Activated naive CD8-positive, alpha-beta T cell (primary cell): Measurements from ENCODE around the gene TMUB2.

Experiments used
- H3K27ac Mint-ChIP-seq: one replicate; pipeline ENCODE4 v1.8.0; 2021; ENCODE audit warnings: mixed read lengths
- H3K27me3 Mint-ChIP-seq: one replicate; pipeline ENCODE4 v1.8.0; 2021; ENCODE audit warnings: mixed read lengths
- H3K36me3 Mint-ChIP-seq: one replicate; pipeline ENCODE4 v1.8.0; 2021; ENCODE audit warnings: mixed read lengths
- H3K4me1 Mint-ChIP-seq: one replicate; pipeline ENCODE4 v1.8.0; 2021; ENCODE audit warnings: low read depth, mixed read lengths
- H3K4me3 Mint-ChIP-seq: one replicate; pipeline ENCODE4 v1.8.0; 2021; ENCODE audit warnings: mild to moderate bottlenecking, mixed read lengths
- H3K9me3 Mint-ChIP-seq: one replicate; pipeline ENCODE4 v1.8.0; 2021; ENCODE audit warnings: low read depth, mixed read lengths

The TMUB2 gene

DNA sequence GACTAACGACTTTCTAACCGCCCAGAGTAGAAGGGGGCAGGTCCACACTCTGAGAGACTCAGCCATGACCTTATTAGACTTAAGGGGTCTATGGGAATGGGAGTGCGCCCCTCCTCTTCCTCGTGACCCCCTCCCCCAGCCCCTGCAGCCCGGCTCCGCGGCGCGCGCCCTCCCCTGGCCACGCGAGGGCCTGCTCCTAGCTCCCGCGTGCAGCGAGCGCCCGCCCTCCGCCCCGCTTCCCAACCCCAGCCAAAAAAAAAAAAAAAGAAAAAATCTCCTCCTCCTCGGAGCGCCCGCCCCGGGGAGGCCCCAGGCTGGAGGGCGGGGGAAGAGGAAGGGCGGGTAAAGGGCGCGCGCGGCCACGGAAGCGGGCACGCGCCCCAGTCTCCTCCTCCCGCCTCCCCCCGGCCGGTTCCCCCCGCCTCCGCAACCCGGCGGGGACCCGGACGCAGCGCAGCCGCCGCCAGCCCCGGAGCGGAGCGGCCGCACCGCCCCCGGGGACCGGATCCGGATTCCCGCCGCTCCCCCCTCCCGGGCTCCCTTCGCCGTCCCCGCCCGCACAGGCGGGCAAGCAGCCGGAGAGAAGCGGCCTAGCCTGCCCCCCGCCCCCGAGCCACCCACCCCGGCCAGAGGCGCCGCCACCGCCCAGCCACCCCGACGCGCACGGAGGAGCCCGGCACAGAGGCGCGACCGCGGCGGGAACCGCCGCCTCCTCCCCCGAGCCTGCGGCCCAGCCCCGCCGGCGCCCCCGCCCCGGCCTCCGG is 31.8 kb downstream of the TMUB2 start:
- Mint-ChIP-seq H3K36me3 (peaks cover 14% of the 10 kb centered on the region), H3K4me1 (peaks cover 48% of the 10 kb centered on the region), H3K4me3 (peak overlapping the region; percentile 94), H3K27me3 (no peaks in the 10 kb centered on the region), H3K27ac (peak overlapping the region; percentile 99), H3K9me3 (no peaks in the 10 kb centered on the region)

DNA sequence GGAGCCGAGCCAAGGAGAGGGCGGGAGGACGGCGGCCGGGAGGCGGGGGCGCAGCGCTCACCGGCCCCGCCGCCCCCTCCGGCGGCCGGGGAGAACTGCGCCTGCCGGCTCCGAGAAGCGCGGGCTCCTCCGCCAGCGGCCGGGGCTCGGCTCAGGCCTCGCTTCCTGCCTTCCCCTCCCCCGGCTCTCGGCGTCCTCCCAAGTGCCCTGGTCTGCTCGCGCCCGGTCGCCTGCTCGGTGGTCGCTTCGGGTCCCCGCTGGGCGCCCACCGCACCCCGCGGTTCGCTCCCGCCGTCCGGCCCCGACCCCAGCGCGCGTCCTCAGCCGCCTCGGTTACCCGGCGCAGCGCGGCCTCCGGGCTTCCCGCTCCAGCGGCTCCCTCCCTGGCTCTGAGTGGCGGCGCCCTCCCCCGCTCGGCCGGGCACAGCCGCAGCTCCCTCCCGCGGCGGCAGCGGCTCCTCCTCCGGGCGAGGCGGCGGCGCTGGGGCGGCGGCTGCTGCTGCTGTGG is 32.4 kb downstream of the TMUB2 start:
- Mint-ChIP-seq H3K36me3 (peaks cover 14% of the 10 kb centered on the region), H3K4me1 (peaks cover 42% of the 10 kb centered on the region), H3K27me3 (no peaks in the 10 kb centered on the region), H3K9me3 (no peaks in the 10 kb centered on the region), H3K4me3 (no peak overlapping the region), H3K27ac (no peak overlapping the region)

GRCh38 chr17:44219616-44220212 is 32.9 kb downstream of the TMUB2 start, which contains the start of gene UBTF:
TSS of gene UBTF (minus strand) at chr17:44219675. CDS start at chr17:44218229, 1,446 bp downstream.
- Mint-ChIP-seq H3K4me3 (peak within 1 kb of the TSS; percentile 94), H3K36me3 (peaks cover 13% of the 10 kb centered on the region), H3K9me3 (no peaks in the 10 kb centered on the region), H3K4me1 (peaks cover 36% of the 10 kb centered on the region), H3K27me3 (no peaks in the 10 kb centered on the region), H3K27ac (peak within 1 kb of the TSS; percentile 94)

- Mint-ChIP-seq H3K27ac (peak overlapping the region; percentile 94), H3K4me1 (peaks cover 29% of the 10 kb centered on the region), H3K9me3 (no peaks in the 10 kb centered on the region)
Observed at GRCh38 chr17:44220213-44221083, 33.7 kb downstream of the TMUB2 start.

DNA sequence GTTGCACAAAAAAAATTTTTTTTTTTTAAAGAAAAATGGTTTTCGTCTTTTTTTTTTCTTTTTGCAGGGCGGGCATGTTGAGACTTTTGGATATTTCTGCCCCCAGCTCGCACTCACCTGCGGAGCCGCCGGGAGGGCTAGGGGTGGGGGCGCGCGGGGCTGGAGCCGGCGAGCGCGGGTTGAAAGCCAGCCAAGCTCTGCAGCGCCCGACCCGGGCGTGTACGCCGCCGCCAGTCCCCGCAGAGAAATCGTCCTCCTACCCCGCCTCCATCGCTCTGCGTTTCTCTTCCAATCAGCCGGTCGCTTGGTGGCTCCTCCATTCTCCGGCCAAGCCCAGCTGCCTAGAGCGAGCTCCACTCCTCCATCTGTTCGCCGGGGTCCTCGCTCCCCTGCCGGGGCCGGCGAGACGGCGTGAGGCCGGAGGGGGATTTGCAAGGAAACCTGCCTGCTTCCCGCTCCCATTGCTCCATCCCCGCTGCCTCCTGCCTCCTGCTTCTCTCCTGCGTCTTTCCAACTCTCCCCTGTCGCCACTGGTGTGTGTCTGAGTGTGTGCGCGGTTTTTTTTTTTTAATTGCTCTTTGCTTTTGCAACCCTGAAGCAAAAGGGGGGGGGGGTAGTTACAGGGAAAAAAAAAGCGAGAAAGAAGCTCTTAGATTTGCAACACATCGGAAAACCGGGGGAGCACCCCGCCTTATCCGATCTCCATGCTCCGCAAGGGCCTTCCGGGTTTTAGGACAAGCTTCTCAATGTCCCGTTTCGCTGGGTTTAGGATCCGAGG is 34.5 kb downstream of the TMUB2 start:
- H3K9me3 Mint-ChIP-seq, result no peaks in the 10 kb centered on the region
- H3K36me3 Mint-ChIP-seq, result peaks cover 3% of the 10 kb centered on the region
- no peaks in the 10 kb centered on the region for H3K27me3 Mint-ChIP-seq
- peak overlapping the region; percentile 93 for H3K4me3 Mint-ChIP-seq
- peak overlapping the region; percentile 93 for H3K27ac Mint-ChIP-seq
- H3K4me1 Mint-ChIP-seq, result peaks cover 21% of the 10 kb centered on the region

More at GRCh38 chr17:44220213-44221083, 33.7 kb downstream of the TMUB2 start:
- peak overlapping the region; percentile 93 for H3K4me3 Mint-ChIP-seq
- H3K36me3 Mint-ChIP-seq, result peaks cover 7% of the 10 kb centered on the region
- no peaks in the 10 kb centered on the region for H3K27me3 Mint-ChIP-seq

DNA sequence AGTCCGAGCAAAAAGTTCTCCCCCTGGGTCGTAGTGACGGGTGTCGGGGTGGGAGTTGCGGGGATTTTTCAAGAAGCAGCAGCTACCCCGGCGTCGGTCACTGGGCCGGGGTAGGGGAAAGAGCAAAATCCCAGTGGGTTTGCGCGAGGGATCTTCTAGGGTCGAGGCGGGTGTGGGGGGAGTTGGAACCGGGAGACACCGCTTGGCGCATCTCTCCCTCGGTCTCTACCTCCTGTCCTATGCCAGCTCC is 35.0 kb downstream of the TMUB2 start:
- peaks cover 16% of the 10 kb centered on the region for H3K4me1 Mint-ChIP-seq

DNA sequence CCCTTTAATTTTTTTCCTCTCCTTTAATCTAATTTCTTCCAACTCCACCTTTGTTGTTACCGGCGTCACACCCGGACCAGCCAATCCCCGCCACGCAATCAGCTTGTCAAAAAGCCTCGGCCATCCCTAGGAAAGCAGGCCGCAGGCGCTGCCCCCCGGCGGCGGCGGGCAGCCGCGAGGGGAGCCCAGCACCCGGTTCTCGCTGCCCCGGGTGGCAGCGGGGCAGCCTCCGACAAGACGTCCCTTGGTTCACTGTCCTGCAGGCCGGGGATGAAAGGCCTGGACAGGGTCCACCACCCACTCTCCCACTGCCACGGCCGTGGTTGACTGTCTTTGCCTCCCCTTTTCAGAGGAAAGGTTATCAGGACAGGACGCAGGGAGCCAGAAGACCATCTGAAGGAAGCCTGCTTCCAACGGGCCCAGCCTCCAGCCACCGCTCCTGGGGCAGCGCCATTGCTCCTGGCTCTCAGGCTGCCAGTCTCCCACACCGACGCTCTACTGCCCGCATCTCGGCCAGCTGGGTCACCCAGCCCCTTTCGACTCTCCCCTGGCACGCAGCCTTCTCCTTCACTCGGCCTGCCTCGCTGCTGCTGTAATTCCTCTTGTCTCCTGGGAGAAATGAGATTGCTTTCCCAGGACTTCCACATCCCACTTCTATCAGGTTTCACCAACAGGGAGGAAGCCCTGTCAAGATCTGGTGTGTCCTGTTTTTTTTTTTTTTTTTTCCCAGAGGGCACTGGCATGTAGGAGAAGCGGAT is 35.5 kb downstream of the TMUB2 start:
- H3K36me3 Mint-ChIP-seq, result no peaks in the 10 kb centered on the region
- no peaks in the 10 kb centered on the region for H3K9me3 Mint-ChIP-seq
- no peaks in the 10 kb centered on the region for H3K27me3 Mint-ChIP-seq
- peak overlapping the region; percentile 93 for H3K27ac Mint-ChIP-seq
- peak overlapping the region; percentile 93 for H3K4me3 Mint-ChIP-seq
- H3K4me1 Mint-ChIP-seq, result peaks cover 13% of the 10 kb centered on the region

More for the DNA sequence above, 35.0 kb downstream of the TMUB2 start:
- Mint-ChIP-seq H3K27ac (peak overlapping the region; percentile 93), H3K9me3 (no peaks in the 10 kb centered on the region), H3K36me3 (peaks cover under 1% of the 10 kb centered on the region), H3K27me3 (no peaks in the 10 kb centered on the region), H3K4me3 (peak overlapping the region; percentile 93)

GRCh38 chr17:44223541-44224071 is 36.8 kb downstream of the TMUB2 start:
- Mint-ChIP-seq H3K27ac (peak overlapping the region; percentile 50), H3K4me1 (peaks cover 11% of the 10 kb centered on the region), H3K9me3 (no peaks in the 10 kb centered on the region), H3K4me3 (no peak overlapping the region), H3K36me3 (no peaks in the 10 kb centered on the region), H3K27me3 (no peaks in the 10 kb centered on the region)

DNA sequence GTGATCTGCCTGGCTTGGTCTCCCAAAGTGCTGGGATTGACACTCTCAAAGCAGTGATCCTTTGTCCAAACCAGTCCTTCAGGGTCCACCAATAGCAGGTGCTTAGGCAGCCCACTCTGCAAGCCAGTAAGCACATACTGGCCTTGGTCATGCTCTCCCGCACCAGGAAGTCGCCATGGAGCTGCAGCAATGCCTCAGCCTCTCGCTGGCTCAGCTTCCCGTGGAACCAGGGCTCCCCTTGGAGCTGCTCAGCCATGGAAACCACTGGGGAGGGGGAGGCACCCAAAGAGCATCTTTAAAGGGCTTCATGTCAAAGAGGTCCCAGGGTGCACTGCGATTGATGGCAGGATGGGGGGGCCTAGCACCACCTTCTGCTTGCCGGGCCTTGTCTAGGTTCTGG is 42.3 kb downstream of the TMUB2 start:
- Mint-ChIP-seq H3K36me3 (no peaks in the 10 kb centered on the region), H3K27ac (no peak overlapping the region), H3K4me3 (no peak overlapping the region), H3K9me3 (no peaks in the 10 kb centered on the region), H3K27me3 (no peaks in the 10 kb centered on the region), H3K4me1 (no peaks in the 10 kb centered on the region)

GRCh38 chr17:44230140-44230539 is 43.4 kb downstream of the TMUB2 start:
- Mint-ChIP-seq H3K27me3 (no peaks in the 10 kb centered on the region), H3K36me3 (no peaks in the 10 kb centered on the region), H3K4me1 (peaks cover 3% of the 10 kb centered on the region), H3K9me3 (no peaks in the 10 kb centered on the region), H3K4me3 (no peak overlapping the region), H3K27ac (no peak overlapping the region)

GRCh38 chr17:44232061-44232460 is 45.3 kb downstream of the TMUB2 start:
- no peak overlapping the region for H3K4me3 Mint-ChIP-seq
- no peaks in the 10 kb centered on the region for H3K36me3 Mint-ChIP-seq
- no peaks in the 10 kb centered on the region for H3K9me3 Mint-ChIP-seq
- H3K27ac Mint-ChIP-seq, result no peak overlapping the region
- H3K4me1 Mint-ChIP-seq, result peaks cover 6% of the 10 kb centered on the region
- no peaks in the 10 kb centered on the region for H3K27me3 Mint-ChIP-seq

GRCh38 chr17:44233582-44233981 is 46.8 kb downstream of the TMUB2 start:
- Mint-ChIP-seq H3K27me3 (no peaks in the 10 kb centered on the region), H3K27ac (no peak overlapping the region), H3K4me3 (no peak overlapping the region), H3K9me3 (no peaks in the 10 kb centered on the region), H3K4me1 (peaks cover 6% of the 10 kb centered on the region), H3K36me3 (no peaks in the 10 kb centered on the region)

- Mint-ChIP-seq H3K27ac (no peak overlapping the region), H3K9me3 (no peaks in the 10 kb centered on the region), H3K4me3 (no peak overlapping the region), H3K4me1 (peaks cover 6% of the 10 kb centered on the region), H3K36me3 (no peaks in the 10 kb centered on the region), H3K27me3 (no peaks in the 10 kb centered on the region)
Observed at GRCh38 chr17:44235583-44235936, 48.8 kb downstream of the TMUB2 start.
